Ishikawa (cell line): Measurements from ENCODE around the gene TRHDE.

ENCODE experiments used
- CEBPB ChIP-seq: IDR thresholded peaks from 2 replicates; pipeline ENCODE4 v1.6.1; 2012
- CREB1 ChIP-seq: IDR thresholded peaks from 2 replicates; pipeline ENCODE4 v1.6.1; 2012; ENCODE audit warnings: low read depth
- EGR1 ChIP-seq: IDR thresholded peaks from 2 replicates; pipeline ENCODE4 v1.6.1; 2012
- EP300 ChIP-seq: IDR thresholded peaks from 2 replicates; pipeline ENCODE4 v1.6.1; 2012; ENCODE audit warnings: borderline replicate concordance
- FOXM1 ChIP-seq: IDR thresholded peaks from 2 replicates; pipeline ENCODE4 v1.6.1; 2012; ENCODE audit warnings: low read depth, borderline replicate concordance
- MAX ChIP-seq: IDR thresholded peaks from 2 replicates; pipeline ENCODE4 v1.6.1; 2012
- NFIC ChIP-seq: IDR thresholded peaks from 2 replicates; pipeline ENCODE4 v1.6.1; 2012
- RAD21 ChIP-seq: IDR thresholded peaks from 2 replicates; pipeline ENCODE4 v1.6.1; 2012; ENCODE audit warnings: low read depth
- REST ChIP-seq: IDR thresholded peaks from 2 replicates; pipeline ENCODE4 v1.6.1; 2012; ENCODE audit warnings: low read depth, mild to moderate bottlenecking
- TAF1 ChIP-seq: IDR thresholded peaks from 2 replicates; pipeline ENCODE4 v1.6.1; 2012; ENCODE audit warnings: low read depth, mild to moderate bottlenecking
- TCF12 ChIP-seq: IDR thresholded peaks from 2 replicates; pipeline ENCODE4 v1.6.1; 2012; ENCODE audit warnings: low read depth
- TEAD4 ChIP-seq: IDR thresholded peaks from 2 replicates; pipeline ENCODE4 v1.6.1; 2012
- USF1 ChIP-seq: IDR thresholded peaks from 2 replicates; pipeline ENCODE4 v1.6.1; 2012
- YY1 ChIP-seq: IDR thresholded peaks from 2 replicates; pipeline ENCODE4 v1.6.1; 2012; ENCODE audit warnings: low read depth
- ZBTB7A ChIP-seq: IDR thresholded peaks from 2 replicates; pipeline ENCODE4 v1.6.1; 2012; ENCODE audit warnings: low read depth

TRHDE gene

GRCh38 chr12:72586456-72586855 lies 314.3 kb downstream of the TRHDE start:
- TF ChIP-seq TAF1, result no peak
- no peak for TF ChIP-seq FOXM1
- no peak for TF ChIP-seq MAX
- TF ChIP-seq EGR1, result no peak
- TF ChIP-seq TCF12, result no peak
- no peak for TF ChIP-seq NFIC
- TF ChIP-seq TEAD4, result no peak
- no peak for TF ChIP-seq CREB1
- TF ChIP-seq REST, result no peak
- TF ChIP-seq EP300, result no peak
- no peak for TF ChIP-seq ZBTB7A
- no peak for TF ChIP-seq YY1
- no peak for TF ChIP-seq RAD21

- TF ChIP-seq YY1, result no peak
- TF ChIP-seq TCF12, result no peak
- TF ChIP-seq EGR1, result no peak
- no peak for TF ChIP-seq TAF1
- no peak for TF ChIP-seq CEBPB
- TF ChIP-seq ZBTB7A, result no peak
- no peak for TF ChIP-seq TEAD4
- no peak for TF ChIP-seq NFIC
- TF ChIP-seq CREB1, result no peak
- no peak for TF ChIP-seq USF1
- no peak for TF ChIP-seq REST
- TF ChIP-seq FOXM1, result no peak
- no peak for TF ChIP-seq MAX
- no peak for TF ChIP-seq RAD21
- TF ChIP-seq EP300, result no peak
These were observed 330.4 kb downstream of the TRHDE start for GRCh38 chr12:72602581-72602980.

- no peak for TF ChIP-seq EP300
These were observed 333.8 kb downstream of the TRHDE start for GRCh38 chr12:72605975-72606374.

- TF ChIP-seq CEBPB, result no peak
- no peak for TF ChIP-seq TCF12
- TF ChIP-seq EP300, result no peak
- no peak for TF ChIP-seq REST
- no peak for TF ChIP-seq TEAD4
- no peak for TF ChIP-seq MAX
- no peak for TF ChIP-seq USF1
- TF ChIP-seq FOXM1, result no peak
- TF ChIP-seq EGR1, result no peak
- TF ChIP-seq RAD21, result no peak
- no peak for TF ChIP-seq YY1
- TF ChIP-seq CREB1, result no peak
- TF ChIP-seq TAF1, result no peak
- TF ChIP-seq NFIC, result no peak
- TF ChIP-seq ZBTB7A, result no peak
These were observed 338.2 kb downstream of the TRHDE start for GRCh38 chr12:72610342-72610741.

GRCh38 chr12:72610854-72611358 lies 338.7 kb downstream of the TRHDE start:
- TF ChIP-seq EGR1 (no peak), YY1 (no peak), USF1 (no peak)
